ENCODE data around the gene FRZB.
A peak's percentile ranks its signal among the peaks of the same experiment; 100 is the strongest.

FRZB gene

DNA sequence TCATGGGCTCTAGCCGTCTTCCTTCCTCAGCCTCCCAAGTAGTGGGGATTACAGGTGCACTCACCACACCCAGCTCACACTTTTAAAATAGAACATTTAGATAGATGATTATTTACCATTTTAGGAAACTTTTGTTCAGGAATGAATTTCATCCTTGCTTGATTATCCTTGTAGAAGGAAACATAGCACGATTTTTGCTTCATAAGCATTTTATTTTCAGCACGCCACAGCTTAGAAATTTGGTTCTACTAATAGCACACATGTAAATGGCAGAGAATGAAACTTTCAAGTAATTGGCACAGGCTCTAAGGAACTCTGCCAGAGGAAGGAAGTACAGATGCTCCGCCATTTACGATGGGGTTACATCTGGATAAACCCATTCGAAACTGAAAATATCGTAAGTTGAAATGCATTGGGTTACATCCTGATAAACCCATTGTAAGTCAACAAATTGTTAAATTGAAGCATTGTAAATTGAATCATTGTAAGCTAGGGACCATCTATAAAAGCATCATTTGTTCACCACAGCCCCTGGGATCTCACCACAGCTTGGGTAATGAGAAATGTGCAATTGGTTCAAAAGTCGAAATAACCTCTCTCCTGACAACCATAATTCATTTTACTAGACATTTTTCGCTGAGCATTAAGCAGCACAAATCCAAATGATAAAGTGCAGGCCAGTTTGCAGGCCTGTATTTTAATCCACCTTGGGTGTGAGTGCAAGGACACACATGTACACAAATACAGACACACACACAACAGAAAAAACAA lies 33.2 kb downstream of the FRZB start:
- DNase-seq: no peak

DNA sequence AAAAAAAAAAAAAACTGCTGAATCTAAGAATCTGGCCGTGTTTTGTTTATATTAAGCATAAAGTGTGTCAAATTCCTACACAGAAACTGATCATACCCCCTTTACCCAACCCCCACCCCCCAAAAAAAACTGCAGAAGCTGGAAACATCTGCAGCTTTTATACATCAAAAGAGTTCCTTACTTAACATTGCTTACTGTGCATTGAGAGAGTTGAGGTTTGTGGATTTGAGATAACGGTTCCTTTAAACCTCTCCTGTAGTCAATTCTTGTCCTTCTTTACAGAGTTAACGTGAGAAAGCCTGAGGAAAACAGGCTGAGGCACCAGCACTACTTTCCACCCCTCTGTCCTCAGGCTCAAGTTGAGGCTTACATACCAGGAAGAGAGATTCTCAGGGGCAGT lies 34.5 kb downstream of the FRZB start:
- DNase-seq: no peak

DNA sequence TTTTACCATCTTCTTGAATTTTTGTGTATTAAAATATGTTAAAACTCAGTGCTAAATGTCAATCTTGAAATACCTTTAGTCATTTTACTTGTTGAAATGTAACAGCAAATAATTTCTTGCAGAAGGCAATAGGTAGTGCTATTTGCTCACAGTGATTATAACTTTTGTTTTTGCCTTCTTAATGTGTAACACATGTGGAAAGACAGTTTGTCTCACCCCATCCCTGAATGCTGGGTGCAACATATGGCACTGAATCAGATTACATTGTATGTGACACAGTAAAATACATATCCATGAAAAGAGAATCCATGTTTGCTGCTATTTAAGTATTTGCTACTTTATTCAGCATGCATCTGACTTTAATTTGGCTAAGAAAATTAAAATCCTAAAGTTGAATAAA lies 35.3 kb downstream of the FRZB start:
- DNase-seq: no peak

DNA sequence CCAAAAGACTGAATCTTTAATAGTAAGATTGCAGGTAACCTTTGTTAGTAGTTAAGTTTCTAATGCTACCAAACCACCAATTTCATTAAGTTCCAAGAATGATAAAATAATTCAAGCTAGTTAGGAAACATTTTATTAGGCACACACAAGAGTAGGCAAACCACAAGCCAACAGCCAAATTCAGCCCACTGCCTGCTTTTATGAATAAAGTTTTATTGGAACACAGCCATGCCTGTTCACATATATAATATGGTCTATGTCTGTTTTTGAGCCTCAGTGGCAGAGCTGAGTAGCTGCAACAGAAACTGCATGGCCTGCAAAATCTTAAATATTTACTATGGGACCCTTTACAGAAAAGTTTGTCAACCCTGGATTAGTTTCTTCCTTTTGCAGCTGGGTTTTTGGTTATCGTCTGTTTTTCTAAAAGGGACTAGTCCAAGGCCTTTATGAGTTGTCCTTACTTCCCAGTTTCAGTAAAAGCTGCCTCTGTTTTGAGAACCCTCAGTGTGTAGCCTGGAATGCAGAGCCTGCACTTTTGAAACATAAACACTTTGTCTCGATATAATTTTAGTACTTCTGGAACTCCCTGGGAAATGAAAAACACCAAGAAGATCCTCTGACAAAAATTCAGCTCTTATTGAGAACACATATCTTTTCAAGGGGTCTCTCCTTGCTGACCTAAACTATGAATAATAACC lies 39.1 kb downstream of the FRZB start:
- no peak for DNase-seq

DNA sequence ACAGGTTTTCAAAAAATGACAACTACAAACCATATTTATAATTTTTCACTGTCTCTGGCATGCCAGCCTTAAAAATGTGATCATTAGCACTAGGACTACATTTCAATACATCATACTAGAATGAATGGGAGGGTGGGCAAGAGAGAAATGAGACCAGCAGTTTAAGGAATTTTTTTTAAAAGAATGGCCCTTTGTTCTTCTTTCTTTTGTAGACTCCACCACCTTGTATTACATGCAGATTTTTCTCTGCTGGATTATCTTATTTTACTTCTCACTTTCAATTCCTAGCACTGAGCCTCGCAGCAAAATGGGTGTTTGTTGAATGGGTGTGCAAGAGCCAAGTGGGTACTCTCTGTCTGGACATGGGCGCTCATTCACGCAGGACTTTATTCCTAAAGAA lies 39.9 kb downstream of the FRZB start:
- DNase-seq: no peak

DNA sequence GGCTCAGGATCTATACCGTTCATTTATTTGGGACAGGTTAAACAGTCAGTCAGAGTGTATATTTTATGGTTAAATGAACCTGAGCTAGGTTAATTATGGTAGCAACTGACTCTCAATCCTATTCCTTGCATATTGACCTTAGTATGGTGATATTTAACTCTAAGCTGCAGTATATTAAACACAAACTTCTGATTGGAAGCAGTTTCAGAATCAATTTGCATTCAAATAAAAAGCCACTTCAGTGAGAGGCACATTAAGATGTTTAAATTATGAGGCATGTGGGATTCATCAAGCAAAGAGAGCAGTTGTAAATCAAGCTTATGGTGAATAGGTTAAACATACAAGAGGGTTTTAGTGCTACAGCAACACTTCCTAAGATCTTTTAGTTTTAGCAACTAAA lies 40.4 kb downstream of the FRZB start:
- DNase-seq: no peak

DNA sequence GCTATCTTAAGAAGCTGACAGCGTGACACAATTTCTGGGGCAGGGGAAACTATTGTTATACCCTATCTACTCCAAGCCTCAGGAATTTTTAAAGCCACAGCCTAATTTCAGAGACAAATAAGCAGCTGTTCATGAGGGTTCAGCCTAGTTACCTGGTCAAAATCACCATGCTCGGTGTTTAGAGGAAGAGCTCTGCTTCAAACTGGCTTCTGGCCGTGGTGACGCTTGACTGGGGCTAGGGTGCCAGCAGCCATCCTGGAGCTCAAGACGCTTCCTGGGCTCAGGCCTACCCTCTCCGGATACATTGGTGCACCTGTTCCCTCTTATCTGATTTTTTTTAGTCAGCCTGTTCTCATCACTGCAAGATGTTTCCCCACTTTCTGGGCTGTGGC lies 41.7 kb downstream of the FRZB start:
- DNase-seq: peak; percentile 34

DNA sequence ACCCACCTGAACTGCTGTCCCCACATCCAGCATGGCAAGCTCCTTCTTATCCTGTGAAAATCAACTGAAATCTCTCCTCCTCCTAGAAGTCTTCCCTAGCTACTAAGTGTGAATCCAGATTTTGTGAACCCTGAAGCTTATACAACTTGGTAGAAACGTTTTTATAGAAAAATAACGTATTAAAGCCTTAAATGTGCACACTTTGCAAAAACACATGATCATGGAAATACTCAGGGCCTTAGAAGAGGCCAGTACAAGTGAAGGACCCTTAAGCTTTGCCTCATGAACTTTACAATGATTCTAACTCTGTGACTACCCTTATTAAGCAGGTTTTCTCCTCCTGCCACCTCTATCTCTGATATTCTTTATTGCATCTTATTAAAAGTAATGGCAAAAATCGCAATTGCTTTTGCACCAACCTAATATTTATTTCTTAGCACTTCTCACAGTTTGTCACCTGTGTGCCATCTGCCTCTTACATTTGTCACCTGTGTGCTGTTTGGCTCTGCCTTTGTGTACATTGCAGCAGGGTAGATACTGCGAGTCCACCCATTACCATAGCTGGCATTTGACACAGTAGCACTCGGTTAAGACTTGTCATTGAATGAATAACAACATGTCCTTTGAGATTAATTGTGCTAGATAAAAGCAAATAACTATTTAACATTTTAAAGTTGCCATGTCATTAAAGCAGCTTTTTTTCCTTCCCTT lies 42.2 kb downstream of the FRZB start:
- peak; percentile 34 for DNase-seq

DNA sequence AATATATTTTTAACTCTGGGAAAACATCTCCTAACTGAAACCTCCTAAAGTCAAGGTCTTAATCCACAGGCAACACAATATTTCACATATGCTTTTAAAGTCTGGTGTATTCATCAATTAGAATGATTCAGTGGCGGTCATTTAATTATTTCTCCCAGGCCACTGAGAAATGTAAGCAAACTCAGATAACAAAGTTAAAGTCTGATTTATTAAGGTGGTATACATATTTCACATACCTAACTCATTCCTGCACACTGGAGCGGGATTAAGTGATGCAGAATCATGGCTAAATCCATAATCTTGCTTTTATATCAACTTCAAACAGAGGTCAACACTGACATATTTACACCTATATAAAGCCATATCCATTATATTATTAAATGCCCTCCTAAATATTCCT lies 43.7 kb downstream of the FRZB start:
- no peak for DNase-seq

DNA sequence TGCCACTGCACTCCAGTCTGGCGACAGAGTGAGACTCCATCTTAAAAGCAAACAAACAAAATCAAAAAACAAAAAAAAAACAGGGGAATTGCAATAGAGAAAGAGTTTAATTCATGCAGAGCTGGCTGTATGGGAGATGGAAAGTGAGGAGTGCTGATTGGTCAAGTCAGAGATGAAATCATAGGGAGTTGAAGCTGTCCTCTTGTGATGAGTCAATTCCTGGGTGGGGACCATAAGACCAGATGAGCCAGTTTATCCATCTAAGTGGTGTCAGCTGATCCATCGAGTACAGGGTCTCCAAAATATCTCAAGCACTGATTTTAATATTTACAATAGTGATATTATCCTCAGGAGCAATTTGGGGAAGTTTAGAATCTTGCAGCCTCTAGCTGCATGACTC lies 45.3 kb downstream of the FRZB start:
- no peak for DNase-seq

DNA sequence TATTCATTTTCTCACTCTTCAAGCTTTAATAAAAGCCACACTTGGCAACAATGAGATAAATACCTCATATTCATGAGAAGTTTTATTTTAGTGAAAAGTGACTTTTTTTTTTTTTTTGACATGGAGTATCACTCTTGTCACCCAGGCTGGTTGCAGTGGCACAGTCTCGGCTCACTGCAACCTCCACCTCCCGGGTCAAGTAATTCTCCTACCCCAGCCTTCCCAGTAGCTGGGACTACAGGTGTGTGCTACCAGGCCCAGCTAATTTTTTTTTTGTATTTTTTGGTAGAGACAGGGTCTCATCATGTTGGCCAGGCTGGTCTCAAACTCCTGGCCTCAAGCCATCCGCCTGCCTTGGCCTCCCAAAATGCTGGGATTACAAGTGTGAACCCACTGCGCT lies 47.0 kb downstream of the FRZB start:
- no peak for DNase-seq

DNA sequence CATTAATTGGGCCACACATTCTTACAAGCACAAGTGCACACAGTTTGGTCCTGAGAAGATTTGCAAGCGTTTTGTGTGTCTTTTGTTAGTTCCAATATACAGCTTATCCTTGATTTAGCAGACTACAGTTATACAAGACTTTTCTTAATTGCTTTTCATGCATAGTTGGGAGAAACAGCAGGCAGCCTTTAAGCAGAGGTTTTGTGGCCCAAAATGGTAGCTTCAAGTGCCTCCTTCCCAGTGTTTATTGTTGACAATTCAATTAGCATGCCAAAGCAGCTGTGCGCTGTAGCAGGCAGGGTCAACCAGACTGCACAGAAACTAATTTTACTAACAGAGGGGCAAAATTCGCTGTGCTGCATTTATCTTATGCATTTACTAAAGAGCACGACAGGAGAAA lies 47.5 kb downstream of the FRZB start:
- peak; percentile 13 for DNase-seq

DNA sequence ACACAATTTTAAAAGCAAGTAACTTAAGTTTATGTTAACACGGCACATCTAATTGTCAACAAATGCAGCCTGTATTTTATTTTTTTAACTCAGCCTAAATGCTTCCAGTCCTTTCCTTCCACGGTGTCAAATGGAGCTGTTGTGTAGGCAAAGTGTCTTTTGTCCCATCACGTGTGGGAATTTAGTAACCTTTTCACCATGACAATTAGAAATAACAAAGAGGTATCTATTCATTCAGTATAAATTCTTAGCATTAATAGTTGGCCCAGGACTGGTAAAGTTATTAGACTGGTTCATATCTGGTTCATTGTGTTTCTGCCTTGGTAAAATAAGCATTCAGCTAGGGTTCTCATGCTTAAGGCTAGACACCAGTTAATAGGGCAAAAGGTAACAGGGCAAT lies 47.9 kb downstream of the FRZB start:
- DNase-seq: no peak

DNA sequence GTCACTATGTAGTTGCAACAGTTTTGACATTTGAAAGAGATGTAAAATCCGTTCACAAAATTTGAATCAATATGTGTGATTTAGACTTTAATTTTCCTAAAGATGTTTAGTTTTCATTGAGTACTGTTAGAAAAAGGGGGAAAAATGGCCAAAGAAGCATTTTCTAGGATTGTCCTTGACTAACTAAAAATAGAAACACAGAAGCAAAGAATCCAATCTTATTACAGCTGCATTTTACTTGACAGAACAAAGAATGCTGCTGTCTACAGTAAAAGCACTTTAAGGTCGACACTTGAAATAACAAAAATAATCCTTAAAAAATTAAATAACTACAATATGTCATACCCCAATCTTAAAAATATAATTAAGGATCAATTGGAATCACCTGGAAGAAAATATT lies 48.9 kb downstream of the FRZB start:
- no peak for DNase-seq

DNA sequence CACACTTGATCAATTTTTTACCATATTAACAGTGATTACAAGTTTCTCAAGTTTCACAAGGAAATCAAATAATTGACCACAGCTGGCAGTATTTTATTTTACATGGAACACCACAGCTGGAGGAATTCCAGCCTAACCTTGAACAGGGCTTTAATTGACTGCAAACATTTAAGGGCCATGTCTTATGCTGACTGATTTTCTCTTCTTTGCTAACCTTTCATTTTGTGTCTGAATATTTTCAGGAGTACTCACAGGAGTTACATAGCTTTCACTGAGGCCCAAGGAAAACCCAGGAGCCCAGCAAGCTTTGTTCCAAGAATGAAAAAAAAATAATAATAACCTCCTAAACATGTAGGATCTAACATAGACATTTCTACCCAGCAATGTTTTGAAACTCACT lies 49.6 kb downstream of the FRZB start:
- DNase-seq: no peak

DNA sequence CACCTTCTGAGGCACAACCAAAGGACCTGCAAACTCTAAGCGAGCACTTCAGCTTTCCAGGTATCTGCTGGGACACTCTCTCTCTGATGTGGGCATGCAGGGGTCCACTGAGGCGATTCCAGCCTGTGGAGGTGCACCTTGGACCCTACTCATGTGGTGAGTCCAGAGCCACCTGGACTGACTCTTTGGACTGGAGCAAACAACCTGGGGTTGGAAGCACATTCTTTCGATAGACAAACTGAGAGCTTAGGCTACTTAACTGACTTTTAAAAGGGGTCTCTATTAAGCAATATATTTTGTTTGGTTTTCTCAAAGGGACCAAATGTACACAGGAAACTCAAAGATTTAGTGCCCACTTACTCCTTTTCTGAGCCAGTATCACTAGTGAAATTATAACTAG lies 51.6 kb downstream of the FRZB start:
- no peak for DNase-seq

DNA sequence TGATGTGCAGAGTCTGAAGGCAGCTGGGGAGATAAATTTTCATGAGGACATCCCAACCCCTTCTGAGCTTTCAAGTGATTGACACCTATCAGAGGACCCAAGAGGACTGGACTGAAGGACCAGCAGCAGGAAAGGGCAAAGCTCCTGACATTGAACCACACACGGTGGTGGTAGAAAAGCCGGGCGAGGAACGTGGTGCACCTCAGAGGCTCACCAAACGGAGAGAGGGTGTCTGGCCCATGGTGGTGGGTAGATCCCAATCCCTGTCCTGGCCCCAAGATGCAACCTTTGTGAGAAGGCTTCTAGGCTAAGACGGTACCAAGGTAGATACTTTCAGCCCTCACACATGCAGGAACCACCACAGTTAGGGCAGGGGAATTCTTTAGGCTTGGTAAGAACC lies 52.1 kb downstream of the FRZB start:
- no peak for DNase-seq

DNA sequence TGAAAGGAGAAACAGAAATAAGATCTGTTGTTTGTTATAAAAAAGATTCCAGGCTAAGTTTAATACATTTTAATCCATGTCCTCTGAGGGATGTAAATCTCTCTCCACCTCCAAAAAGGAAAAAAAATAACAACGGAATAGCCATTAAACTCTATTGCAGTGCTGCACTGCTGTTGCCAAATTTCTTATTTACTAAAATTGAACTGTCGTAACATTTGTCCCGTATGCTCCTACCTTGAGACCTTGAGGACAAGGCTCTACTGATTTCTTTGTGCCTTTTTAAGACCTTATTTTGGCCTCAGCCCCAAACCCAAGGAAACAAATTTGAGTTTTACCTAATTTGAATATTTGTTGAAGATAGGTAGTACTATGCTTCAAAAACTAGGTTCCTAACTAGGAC lies 56.4 kb downstream of the FRZB start:
- DNase-seq: no peak

DNA sequence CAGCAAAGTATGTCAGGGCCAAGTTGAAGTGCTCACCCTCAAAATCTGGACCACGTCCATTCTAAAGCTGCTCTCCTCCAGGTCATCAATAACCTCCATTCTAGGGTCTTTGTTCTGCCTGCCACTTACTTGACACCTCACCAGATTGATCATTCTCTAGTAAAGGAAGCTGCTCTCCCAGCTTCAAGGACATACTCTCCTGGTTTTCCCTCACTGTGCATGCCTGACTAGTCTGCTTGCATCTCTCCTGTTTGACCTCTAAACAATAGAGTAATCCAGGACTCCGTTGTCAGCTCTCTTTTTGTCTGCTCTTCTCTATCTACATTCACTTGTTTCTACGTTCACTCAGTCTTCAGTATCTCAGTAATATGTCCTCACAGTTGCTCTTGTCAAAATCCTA lies 59.1 kb downstream of the FRZB start:
- no peak for DNase-seq

DNA sequence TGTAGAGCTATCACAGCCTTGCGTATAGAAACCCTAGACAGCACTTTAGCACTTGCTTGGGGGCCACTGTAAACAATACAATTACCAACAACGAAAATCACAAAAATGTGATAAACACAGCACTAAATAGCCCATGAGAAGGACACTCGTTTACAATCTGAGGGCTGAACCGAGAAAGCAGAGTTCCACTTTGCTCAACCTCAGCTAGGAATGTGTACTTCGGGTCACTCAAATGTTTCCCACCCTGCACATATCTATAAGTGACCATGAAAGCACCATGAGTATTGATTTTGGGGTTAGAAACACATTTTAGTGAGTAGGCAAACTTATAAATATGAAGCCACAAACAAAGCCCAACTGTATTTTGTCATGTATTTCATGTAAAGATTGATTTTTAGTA lies 62.3 kb downstream of the FRZB start:
- DNase-seq: no peak

DNA sequence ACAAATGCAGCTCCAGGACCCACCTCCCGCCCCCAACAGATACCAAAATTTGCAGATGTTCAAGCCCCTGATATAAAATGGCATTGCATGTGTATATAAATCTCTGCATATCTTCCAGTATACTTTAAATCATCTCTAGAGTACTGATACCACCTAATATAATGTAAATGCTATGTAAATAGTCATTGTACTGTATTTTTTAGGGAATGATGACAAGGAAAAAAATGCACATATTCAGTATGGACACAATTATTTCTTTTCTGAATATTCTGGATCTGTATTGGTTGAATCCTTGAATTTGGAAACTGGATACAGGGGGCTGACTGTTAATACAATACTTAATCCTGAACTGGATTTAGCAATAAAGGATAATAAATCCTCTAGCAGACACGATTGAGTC lies 67.7 kb downstream of the FRZB start:
- no peak for DNase-seq

DNA sequence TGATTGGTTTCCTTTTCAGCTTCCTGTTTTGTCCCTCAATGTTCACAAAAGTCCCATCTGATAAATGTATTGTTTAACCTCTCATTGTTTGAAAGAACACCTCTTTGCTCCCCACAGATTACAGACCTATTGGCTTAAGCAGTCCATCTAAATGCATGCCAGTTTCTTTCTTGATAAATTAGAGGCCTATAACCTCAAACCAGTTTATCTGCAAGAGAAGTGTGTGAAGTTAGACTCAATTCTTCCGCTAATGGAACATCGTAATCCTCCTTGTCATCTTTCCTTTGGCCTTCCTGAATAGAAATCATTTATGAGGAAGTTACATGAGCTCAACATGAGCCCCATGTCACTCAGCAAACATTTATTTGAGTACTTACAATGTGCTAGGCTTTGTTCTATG lies 74.0 kb downstream of the FRZB start:
- no peak for DNase-seq

DNA sequence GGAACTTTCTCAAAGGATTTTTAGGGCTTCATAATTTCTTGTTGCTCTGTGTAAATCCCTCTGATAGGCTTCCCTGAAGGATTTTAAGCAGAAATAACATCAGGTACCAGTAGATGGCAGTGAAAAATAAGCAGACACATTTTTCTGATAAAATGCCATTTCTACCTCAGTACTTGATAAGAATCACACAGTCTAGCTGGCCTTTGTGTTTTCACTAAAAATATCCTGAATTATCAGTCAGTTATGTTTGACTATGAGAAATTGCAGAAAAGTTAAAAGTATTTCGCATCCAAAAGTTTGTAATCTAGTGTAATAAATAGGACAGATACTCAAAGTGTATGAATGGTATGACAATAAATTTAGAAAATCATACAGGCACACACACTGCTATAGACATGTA lies 81.7 kb downstream of the FRZB start:
- no peak for DNase-seq

DNA sequence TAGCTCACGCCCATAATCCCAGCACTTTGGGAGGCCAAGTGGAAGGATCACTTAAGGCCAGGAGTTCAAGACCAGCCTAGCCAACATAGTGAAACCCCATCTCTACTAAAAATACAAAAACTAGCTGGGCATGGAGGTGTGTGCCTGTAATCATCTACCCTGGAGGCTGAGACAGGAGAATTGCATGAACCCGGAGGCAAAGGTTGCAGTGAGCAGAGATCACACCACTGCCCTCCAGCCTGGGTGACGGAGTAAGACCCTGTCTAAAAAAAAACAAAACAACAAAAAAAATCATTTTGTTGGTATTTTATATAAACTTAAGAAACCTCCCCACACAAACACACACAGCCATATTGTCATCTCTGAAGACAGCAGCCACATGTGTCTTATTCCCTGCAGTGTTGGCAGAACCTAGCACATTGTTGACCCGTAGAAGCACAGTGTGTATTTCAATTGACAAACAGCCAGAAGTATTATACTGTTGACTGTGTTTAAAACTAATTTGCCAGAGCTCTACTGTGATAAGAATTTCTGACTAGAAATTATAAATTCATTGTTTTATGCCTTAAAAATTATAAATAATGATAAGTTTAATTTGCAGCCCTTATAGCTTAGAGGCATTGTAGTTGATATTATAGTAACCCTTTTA lies 82.3 kb downstream of the FRZB start:
- DNase-seq: no peak
